IMR-90 (cell line): Measurements from ENCODE around the gene BTBD9. TPM values are rescaled to one million over a fixed set of nuclear protein-coding genes. Genes with fewer than 3 reads are reported as not detected.

Experiments used
- ATAC-seq: fragments of 200-7000 bp; cut with Tn5 transposase; 2 replicates; pipeline ENCODE4 v1.9.1; 2020; ENCODE audit warnings: low read depth, mild to moderate bottlenecking, moderate library complexity
- BruUV-seq: library from RNA; stranded (reverse); fragments of 400-500 nt; replicated peaks from 2 replicates; lab custom pipeline; 2021; lab: Mats Ljungman, UMichigan
- CTCF ChIA-PET: fragments of 300-600 bp; formaldehyde crosslinking; extraction: SDS; loops from one replicate; lab custom pipeline; 2021; ENCODE audit warnings: antibody characterized with exemption; lab: Yijun Ruan, JAX
- POLR2A ChIA-PET: fragments of 300-600 bp; sonication (Branson Sonifier 250); formaldehyde crosslinking; loops from one replicate; lab custom pipeline; 2022; ENCODE audit warnings: antibody characterized with exemption; ENCODE audit not compliant: unreplicated experiment; lab: Charles Lee
- DNase-seq: peaks from one replicate; pipeline ENCODE4 v3.0.0; 2013
- H2AFZ ChIP-seq: replicated peaks from 2 replicates; pipeline ENCODE3; 2013; ENCODE audit warnings: low read length, mild to moderate bottlenecking; ENCODE audit not compliant: poor library complexity
- H2AK5ac ChIP-seq: 2 replicates; pipeline ENCODE4 v1.6.1; 2013; ENCODE audit warnings: low read depth, low read length, inconsistent platforms
- H2AK9ac ChIP-seq: replicated peaks from 2 replicates; pipeline ENCODE3; 2013; ENCODE audit warnings: mild to moderate bottlenecking, low read depth, low read length, moderate library complexity; ENCODE audit not compliant: poor library complexity
- H2BK120ac ChIP-seq: 2 replicates; pipeline ENCODE4 v1.6.1; 2013; ENCODE audit warnings: low read depth, low read length, inconsistent platforms
- H2BK15ac ChIP-seq: 3 replicates; pipeline ENCODE4 v1.6.1; 2013; ENCODE audit warnings: low read depth, low read length, inconsistent platforms
- H2BK20ac ChIP-seq: 2 replicates; pipeline ENCODE4 v1.6.1; 2013; ENCODE audit warnings: low read depth, mild to moderate bottlenecking, inconsistent platforms, low read length, moderate library complexity
- H2BK5ac ChIP-seq: 2 replicates; pipeline ENCODE4 v1.6.1; 2013; ENCODE audit warnings: mild to moderate bottlenecking, low read depth, low read length, inconsistent platforms; ENCODE audit not compliant: poor library complexity, severe bottlenecking
- H3K14ac ChIP-seq: replicated peaks from 2 replicates; pipeline ENCODE4 v1.6.1; 2013; ENCODE audit warnings: low read depth, low read length, inconsistent platforms
- H3K18ac ChIP-seq: 2 replicates; pipeline ENCODE4 v1.6.1; 2013; ENCODE audit warnings: low read depth, low read length, control low read depth
- H3K23ac ChIP-seq: 2 replicates; pipeline ENCODE4 v1.6.1; 2013; ENCODE audit warnings: low read depth, low read length, inconsistent platforms
- H3K27ac ChIP-seq: 2 replicates; pipeline ENCODE4 v1.5.1; 2013; ENCODE audit warnings: mild to moderate bottlenecking, control low read depth, low read length; ENCODE audit not compliant: insufficient read depth
- H3K27me3 ChIP-seq: 2 replicates; pipeline ENCODE4 v1.6.1; 2013; ENCODE audit warnings: low read length; ENCODE audit not compliant: control insufficient read depth, insufficient read depth
- H3K36me3 ChIP-seq: 2 replicates; pipeline ENCODE4 v1.6.1; 2013; ENCODE audit warnings: low read length, mixed read lengths; ENCODE audit not compliant: control insufficient read depth, insufficient read depth
- H3K4ac ChIP-seq: 2 replicates; pipeline ENCODE4 v1.6.1; 2013; ENCODE audit warnings: low read depth, low read length, inconsistent platforms
- H3K4me1 ChIP-seq: 2 replicates; pipeline ENCODE4 v1.6.1; 2013; ENCODE audit warnings: low read length, mixed read lengths; ENCODE audit not compliant: control insufficient read depth, insufficient read depth
- H3K4me2 ChIP-seq: 2 replicates; pipeline ENCODE4 v1.6.1; 2013; ENCODE audit warnings: low read depth, mild to moderate bottlenecking, control low read depth, low read length, moderate library complexity
- H3K4me3 ChIP-seq: 2 replicates; pipeline ENCODE4 v1.5.1; 2013; ENCODE audit warnings: low read depth, mild to moderate bottlenecking, control low read depth, low read length, moderate library complexity; ENCODE audit not compliant: insufficient read depth
- H3K56ac ChIP-seq: 2 replicates; pipeline ENCODE4 v1.6.1; 2013; ENCODE audit warnings: low read length, inconsistent platforms; ENCODE audit not compliant: insufficient read depth; ENCODE audit errors: extremely low read depth
- H3K79me1 ChIP-seq, 2 experiments: 2 replicates each; pipeline ENCODE4 v1.6.1; 2013; ENCODE audit warnings: low read length in 2 of 2, inconsistent platforms in 1 of 2, low read depth in 1 of 2
- H3K9ac ChIP-seq: 2 replicates; pipeline ENCODE4 v1.6.1; 2013; ENCODE audit warnings: low read depth, low read length, control low read depth
- H3K9me1 ChIP-seq: 2 replicates; pipeline ENCODE4 v1.6.1; 2013; ENCODE audit warnings: low read length, inconsistent platforms; ENCODE audit not compliant: insufficient read depth
- H3K9me3 ChIP-seq: 2 replicates; pipeline ENCODE4 v1.6.1; 2013; ENCODE audit warnings: low read length; ENCODE audit not compliant: control insufficient read depth, insufficient read depth
- H4K20me1 ChIP-seq: 2 replicates; pipeline ENCODE4 v1.6.1; 2013; ENCODE audit warnings: low read length, inconsistent platforms; ENCODE audit not compliant: insufficient read depth
- H4K5ac ChIP-seq: 2 replicates; pipeline ENCODE4 v1.6.1; 2013; ENCODE audit warnings: mild to moderate bottlenecking, low read depth, low read length, control low read depth
- H4K8ac ChIP-seq, 2 experiments: 2 replicates each; pipeline ENCODE4 v1.6.1; 2013; ENCODE audit warnings: low read depth in 2 of 2, low read length in 2 of 2, control low read depth in 1 of 2, inconsistent platforms in 1 of 2
- H4K91ac ChIP-seq: 2 replicates; pipeline ENCODE4 v1.6.1; 2013; ENCODE audit warnings: low read depth, low read length, inconsistent platforms; ENCODE audit not compliant: insufficient read depth
- RFX5 ChIP-seq: IDR thresholded peaks from 2 replicates; pipeline ENCODE4 v1.8.0; 2012; ENCODE audit warnings: low read depth, mild to moderate bottlenecking, low read length, moderate library complexity
- SMC3 ChIP-seq: fragments of 150-350 bp; IDR thresholded peaks from 2 replicates; pipeline ENCODE4 v1.6.1; 2016; ENCODE audit warnings: low read depth, mild to moderate bottlenecking, antibody characterized with exemption, low read length, moderate library complexity
- WGBS, 2 experiments: methylation state at CpG; one replicate each; pipeline versions ENCODE4 v1.1.5 to v1.1.7; 2013; ENCODE audit warnings: missing lambda C conversion rate in 2 of 2; ENCODE audit not compliant: insufficient read length in 1 of 2; ENCODE audit errors: extremely low coverage in 2 of 2; 5-methylcytosine and 5-hydroxymethylcytosine counted together
- dilution Hi-C: fragments of 300-500 bp; cut with HindIII; formaldehyde crosslinking; loops from one replicate; pipeline ENCODE4 v1.14.3; 2018; ENCODE audit warnings: low sequenced_read_pairs; ENCODE audit not compliant: unreplicated experiment
- in situ Hi-C: fragments of 300-500 bp; cut with MboI; formaldehyde crosslinking; loops from 3 replicates; pipeline ENCODE4 v1.14.3; 2019; ENCODE audit warnings: low sequenced_read_pairs, inconsistent platforms, mixed read lengths
- intact Hi-C: fragments of 100-400 bp; cut with micrococcal nuclease; formaldehyde crosslinking; loops from 2 replicates; pipeline ENCODE4 v1.10.0; 2022
- polyA plus RNA-seq, 3 experiments: library from polyadenylated mRNA; depleted of rRNA; stranded (reverse); fragments of >200 nt; gene quantifications; 2 replicates each; pipeline ENCODE4 v1.2.3, GENCODE V29; 2012; ENCODE audit warnings: low replicate concordance in 1 of 3
- total RNA-seq: library from RNA; depleted of rRNA; stranded (reverse); fragments of >200 nt; gene quantifications from 2 replicates; pipeline ENCODE4 v1.2.3, GENCODE V29; 2012
- TF ChIP-seq, protein P1 (sequence below): fragments of 150-350 bp; IDR thresholded peaks from 2 replicates; pipeline ENCODE4 v1.6.1; 2017; ENCODE audit warnings: mild to moderate bottlenecking, antibody characterized with exemption, low read length, low read depth

BTBD9 gene
- total and polyA plus RNA-seq, 2 of the 4 experiments (the other 2 are of a cell fraction): 4.1 to 22.0 TPM

GRCh38 chr6:38470548-38470947 is 169.2 kb downstream of the BTBD9 start:
- no peak overlapping the region for H3K9ac ChIP-seq
- no peak overlapping the region for H2BK20ac ChIP-seq
- H2BK120ac ChIP-seq: no peak overlapping the region
- no peak overlapping the region for H2AK5ac ChIP-seq
- no peak overlapping the region for H3K56ac ChIP-seq
- H3K4me1 ChIP-seq: no peaks in the 10 kb centered on the region
- H2AK9ac ChIP-seq: no peak overlapping the region
- H2AFZ ChIP-seq: no peak overlapping the region
- H2BK15ac ChIP-seq: no peak overlapping the region
- no peaks in the 10 kb centered on the region for H3K27me3 ChIP-seq
- no CpG with 5 or more reads among the region's 3 CpGs for WGBS, 2 experiments
- no peaks in the 10 kb centered on the region for H4K20me1 ChIP-seq
- no peaks in the 10 kb centered on the region for H3K9me3 ChIP-seq
- BruUV-seq: no TSS peak
- ATAC-seq: no peak
- no peak overlapping the region for H3K18ac ChIP-seq
- intact Hi-C loops: no loop called here
- no peak overlapping the region for H3K23ac ChIP-seq
- no peak overlapping the region for H4K8ac ChIP-seq
- no peak overlapping the region for H4K91ac ChIP-seq
- no peak overlapping the region for H4K5ac ChIP-seq
- H2BK5ac ChIP-seq: no peak overlapping the region
- CTCF ChIA-PET: no interaction called here
- no peaks in the 10 kb centered on the region for H3K9me1 ChIP-seq
- TF ChIP-seq, protein P1, sequence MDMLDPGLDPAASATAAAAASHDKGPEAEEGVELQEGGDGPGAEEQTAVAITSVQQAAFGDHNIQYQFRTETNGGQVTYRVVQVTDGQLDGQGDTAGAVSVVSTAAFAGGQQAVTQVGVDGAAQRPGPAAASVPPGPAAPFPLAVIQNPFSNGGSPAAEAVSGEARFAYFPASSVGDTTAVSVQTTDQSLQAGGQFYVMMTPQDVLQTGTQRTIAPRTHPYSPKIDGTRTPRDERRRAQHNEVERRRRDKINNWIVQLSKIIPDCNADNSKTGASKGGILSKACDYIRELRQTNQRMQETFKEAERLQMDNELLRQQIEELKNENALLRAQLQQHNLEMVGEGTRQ: no peak
- TF ChIP-seq RFX5 (no peak), SMC3 (no peak)
- no peak overlapping the region for H3K4ac ChIP-seq
- POLR2A ChIA-PET: no interaction called here
- H3K14ac ChIP-seq: no peak overlapping the region
- dilution Hi-C loops: no loop called here
- in situ Hi-C loops: no loop called here
- H3K4me2 ChIP-seq: no peak overlapping the region
- H3K79me1 ChIP-seq: peaks cover 0 to 7% of the 10 kb centered on the region in 2 experiments; a peak in 1 of 4 replicates
- DNase-seq: no peak
- H3K27ac ChIP-seq: no peak overlapping the region
- no peaks in the 10 kb centered on the region for H3K36me3 ChIP-seq
- H3K4me3 ChIP-seq: no peak overlapping the region
